ENCODE data around the gene EHD2. TPM values are rescaled to one million over a fixed set of nuclear protein-coding genes. Genes with fewer than 3 reads are reported as not detected.
"Not testable (repeated sequence)": the region's sequence is repeated elsewhere in the genome, so short reads cannot be mapped to it uniquely, and the experiment has no call there.

The EHD2 gene
- total and polyA plus RNA-seq, 4 donors, result 68.0 to 190 (median 127) TPM

- H3K9ac ChIP-seq (ENCODE audit: insufficient read depth in 1 of 2, low read length in 2 of 2), result no peak overlapping the region
- H3K4me3 ChIP-seq, result peak overlapping the region; percentile 12
- H3K27ac ChIP-seq (ENCODE audit: low read depth in 1 of 2, low read length in 1 of 2), result peak overlapping the region in 1 of 2 donors; percentile 46
- DNase-seq, result no peak
- no peaks in the 10 kb centered on the region for H3K9me3 ChIP-seq (ENCODE audit: control insufficient read depth in 4 of 4, insufficient read depth in 3 of 4, low read length in 3 of 4)
- TF ChIP-seq CTCF (IDR thresholded peaks at IDR 0.05; ENCODE audit: control extremely low read depth, extremely low read depth), result no peak
- WGBS, 2 donors, result 75 to 81% methylated on average over 32 of the region's 32 CpGs
- no peak for ATAC-seq (ENCODE audit: insufficient read depth, low FRiP score)
- no peaks in the 10 kb centered on the region for H3K27me3 ChIP-seq (ENCODE audit: control insufficient read depth in 3 of 3, insufficient read depth in 3 of 3, low read length in 2 of 3)
- H3K36me3 ChIP-seq (ENCODE audit: control insufficient read depth in 4 of 4, insufficient read depth in 4 of 4, low read length in 4 of 4), result peaks cover 0 to 19% (median 10%) of the 10 kb centered on the region in 4 donors
- peaks cover 0 to 47% (median 26%) of the 10 kb centered on the region in 5 donors for H3K4me1 ChIP-seq (ENCODE audit: control insufficient read depth in 5 of 5, insufficient read depth in 5 of 5, low read length in 5 of 5)
Observed at GRCh38 chr19:47716270-47716937, 3.2 kb downstream of the EHD2 start.

GRCh38 chr19:47718415-47719046 is 5.3 kb downstream of the EHD2 start:
- WGBS, 2 donors, result 65 to 76% methylated on average over 11 of the region's 11 CpGs
- not testable (repeated sequence) for H3K4me3 ChIP-seq; H3K27me3 ChIP-seq (ENCODE audit: control insufficient read depth in 3 of 3, insufficient read depth in 3 of 3, low read length in 2 of 3); H3K9me3 ChIP-seq (ENCODE audit: control insufficient read depth in 4 of 4, insufficient read depth in 3 of 4, low read length in 3 of 4); ATAC-seq (ENCODE audit: insufficient read depth, low FRiP score); DNase-seq
- H3K27ac ChIP-seq (ENCODE audit: low read depth in 1 of 2, low read length in 1 of 2), result peak overlapping the region; percentile 21 to 87
- peak overlapping the region in 1 of 2 donors; percentile 65 for H3K9ac ChIP-seq (ENCODE audit: insufficient read depth in 1 of 2, low read length in 2 of 2)
- peaks cover 0 to 55% (median 32%) of the 10 kb centered on the region in 5 donors for H3K4me1 ChIP-seq (ENCODE audit: control insufficient read depth in 5 of 5, insufficient read depth in 5 of 5, low read length in 5 of 5)
- H3K36me3 ChIP-seq (ENCODE audit: control insufficient read depth in 4 of 4, insufficient read depth in 4 of 4, low read length in 4 of 4), result peaks cover 0 to 23% (median 12%) of the 10 kb centered on the region in 4 donors

- ATAC-seq (ENCODE audit: insufficient read depth, low FRiP score), result peak; percentile 62
- WGBS, 2 donors, result 38 to 65% methylated on average over 22 to 26 of the region's 26 CpGs
- no peak overlapping the region for H3K4me3 ChIP-seq
- no peaks in the 10 kb centered on the region for H3K27me3 ChIP-seq (ENCODE audit: control insufficient read depth in 3 of 3, insufficient read depth in 3 of 3, low read length in 2 of 3)
- TF ChIP-seq CTCF (IDR thresholded peaks at IDR 0.05; ENCODE audit: control extremely low read depth, extremely low read depth), result no peak
- H3K27ac ChIP-seq (ENCODE audit: low read depth in 1 of 2, low read length in 1 of 2), result peak overlapping the region; percentile 21 to 87
- H3K9me3 ChIP-seq (ENCODE audit: control insufficient read depth in 4 of 4, insufficient read depth in 3 of 4, low read length in 3 of 4), result no peaks in the 10 kb centered on the region
- DNase-seq, result peak; percentile 98 to 99 (median 98)
- peaks cover 0 to 26% (median 14%) of the 10 kb centered on the region in 4 donors for H3K36me3 ChIP-seq (ENCODE audit: control insufficient read depth in 4 of 4, insufficient read depth in 4 of 4, low read length in 4 of 4)
- H3K4me1 ChIP-seq (ENCODE audit: control insufficient read depth in 5 of 5, insufficient read depth in 5 of 5, low read length in 5 of 5), result peaks cover 0 to 63% (median 32%) of the 10 kb centered on the region in 5 donors
- peak overlapping the region in 1 of 2 donors; percentile 61 for H3K9ac ChIP-seq (ENCODE audit: insufficient read depth in 1 of 2, low read length in 2 of 2)
Observed at GRCh38 chr19:47719047-47719859, 6.0 kb downstream of the EHD2 start.

Measured in lung (tissue), 12 donors.